HG02588 (cell line): ENCODE results near the gene TMEM272.

ENCODE experiments used
- ATAC-seq: cut with Tn5 transposase; IDR thresholded peaks from one replicate; pipeline ENCODE4 v1.9.1; 2021; ENCODE audit warnings: mild to moderate bottlenecking, moderate library complexity; ENCODE audit not compliant: unreplicated experiment

The TMEM272 gene

GRCh38 chr13:51856027-51856736 is 11.2 kb upstream of the TMEM272 start:
- no peak for ATAC-seq

DNA sequence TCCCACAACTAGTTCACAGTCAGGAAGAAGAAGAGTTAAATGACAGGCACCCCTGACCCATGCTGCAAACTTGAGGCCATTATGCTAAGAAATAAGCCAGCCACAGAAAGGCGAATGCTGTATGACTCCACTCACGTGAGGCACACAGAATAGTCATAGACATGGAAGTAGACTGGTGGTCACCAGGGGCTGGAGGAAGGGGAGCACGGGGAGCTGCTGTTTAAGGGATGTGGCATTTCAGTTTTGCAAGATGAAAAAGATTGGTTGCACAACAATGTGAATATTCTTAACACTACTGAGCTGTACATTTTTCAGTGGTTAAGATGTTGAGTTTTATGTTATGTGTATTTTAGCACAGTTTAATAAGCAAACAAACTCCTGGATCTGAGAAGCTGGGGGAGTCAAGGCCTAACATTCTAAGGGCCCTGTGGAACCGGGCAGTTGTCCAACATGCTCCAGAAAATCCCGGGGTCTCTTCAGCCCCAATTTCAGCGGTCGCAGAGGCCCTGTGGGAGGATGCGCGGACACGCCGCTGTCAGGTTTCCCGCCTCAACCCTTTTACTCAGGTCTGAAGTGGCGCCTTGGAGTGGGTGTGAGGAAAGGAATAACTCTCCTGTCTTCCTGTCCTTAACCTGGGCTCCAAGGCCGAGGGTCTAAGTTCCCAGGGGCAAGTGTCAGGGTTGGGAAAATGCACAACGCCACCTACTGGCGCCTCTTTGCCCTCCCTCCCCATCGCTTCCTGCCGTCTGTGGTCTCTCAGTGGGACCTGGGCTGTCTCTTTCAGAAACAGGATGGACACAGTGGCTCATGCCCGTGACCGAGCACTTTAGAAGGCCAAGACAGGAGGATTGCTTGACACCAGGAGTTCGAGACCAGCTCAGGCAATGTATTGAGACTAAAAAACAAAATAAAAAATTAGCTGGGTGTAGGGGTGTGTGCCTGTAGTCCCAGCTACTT is 4.4 kb upstream of the TMEM272 start:
- no peak for ATAC-seq

DNA sequence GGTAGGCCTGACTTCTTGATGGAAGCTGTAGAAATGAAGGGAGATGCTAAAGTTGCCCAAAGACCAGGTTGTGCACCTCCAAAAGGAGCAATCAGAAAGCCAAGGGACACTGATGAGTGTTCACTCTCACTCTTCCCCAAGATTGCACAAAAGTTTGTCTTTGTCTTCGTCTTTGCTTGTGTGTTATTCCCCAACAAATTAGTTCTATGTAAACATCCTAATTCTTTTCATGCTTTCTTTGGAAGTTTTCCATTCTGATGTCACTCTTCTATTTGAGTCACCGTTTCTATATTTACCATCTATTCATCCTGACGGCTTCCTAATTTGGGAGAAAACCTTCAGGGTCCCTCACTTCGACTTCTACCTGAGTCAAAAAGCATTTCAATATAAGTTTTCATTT is 3.7 kb upstream of the TMEM272 start:
- no peak for ATAC-seq

DNA sequence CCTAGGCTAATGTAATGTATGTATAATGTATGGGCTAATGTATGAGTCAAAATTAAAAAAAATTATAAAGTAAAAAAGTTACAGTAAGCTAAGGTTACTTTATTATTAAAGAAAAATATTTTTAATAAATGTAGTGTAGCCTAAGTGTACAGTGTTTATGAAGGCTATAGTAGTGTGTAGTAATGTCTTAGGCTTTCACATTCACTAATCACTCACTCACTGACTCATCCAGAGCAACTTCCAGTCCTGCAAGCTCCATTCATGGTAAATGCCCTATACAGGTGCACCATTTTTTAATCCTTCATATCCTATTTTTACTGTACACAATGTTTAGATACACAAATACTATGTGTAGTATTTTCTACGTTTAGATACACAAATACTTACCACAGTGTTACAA is 1.8 kb upstream of the TMEM272 start:
- no peak for ATAC-seq

DNA sequence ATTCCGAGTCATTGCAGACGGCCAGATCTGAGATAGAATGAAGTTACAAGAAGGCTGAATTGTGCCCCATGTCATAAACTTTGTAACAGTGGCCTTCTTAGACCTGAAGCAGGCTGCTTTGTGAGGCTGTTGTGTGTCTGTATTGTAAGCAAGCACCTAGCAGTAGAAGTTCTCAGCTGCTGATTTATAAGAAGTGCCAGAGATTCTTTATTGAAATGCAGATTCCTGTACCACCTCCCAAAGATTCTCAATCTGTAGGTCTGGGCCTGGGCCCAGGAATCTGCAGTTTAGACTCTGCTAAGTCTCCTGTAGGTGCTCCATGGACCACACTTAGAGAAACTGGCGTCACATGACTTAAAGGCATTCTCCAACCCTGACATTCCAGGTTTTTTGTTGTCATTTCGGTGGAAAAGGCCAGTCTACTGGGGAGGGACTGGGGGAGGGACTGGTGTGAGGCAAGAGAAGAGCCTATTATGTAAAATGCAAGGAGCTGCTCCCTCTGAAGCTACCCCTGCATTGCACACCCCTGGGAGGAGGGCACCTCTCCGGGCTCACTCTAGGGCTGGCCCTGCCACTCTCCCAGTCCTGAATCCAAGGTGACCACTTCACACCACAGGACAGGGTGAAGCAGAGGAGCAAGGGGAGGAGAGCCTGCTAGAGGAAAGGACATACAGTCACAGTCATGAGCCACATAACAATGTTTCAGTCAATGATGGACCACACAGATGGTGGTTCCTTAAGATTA is 769 bp upstream of the TMEM272 start:
- ATAC-seq = no peak

GRCh38 chr13:51843529-51843928 is 1.4 kb downstream of the TMEM272 start:
- no peak for ATAC-seq

DNA sequence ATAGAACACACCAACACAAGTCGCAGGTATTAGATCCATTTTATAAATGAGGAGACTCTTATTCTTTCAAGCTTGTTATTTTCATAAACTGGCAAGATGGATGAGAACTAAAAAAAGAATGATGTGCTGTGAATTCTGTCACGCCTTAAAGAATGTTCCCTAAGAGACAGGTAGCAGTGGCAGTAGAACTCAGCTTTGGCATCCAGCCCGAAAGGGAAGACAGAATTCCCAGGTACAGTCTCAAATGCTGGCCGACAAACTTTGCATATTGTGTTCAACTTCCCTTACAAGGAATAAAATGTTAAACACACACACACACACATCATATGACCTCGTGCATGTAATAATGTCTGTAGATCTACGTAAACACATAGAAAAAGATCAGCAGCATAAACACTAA is 3.2 kb downstream of the TMEM272 start:
- ATAC-seq = no peak

DNA sequence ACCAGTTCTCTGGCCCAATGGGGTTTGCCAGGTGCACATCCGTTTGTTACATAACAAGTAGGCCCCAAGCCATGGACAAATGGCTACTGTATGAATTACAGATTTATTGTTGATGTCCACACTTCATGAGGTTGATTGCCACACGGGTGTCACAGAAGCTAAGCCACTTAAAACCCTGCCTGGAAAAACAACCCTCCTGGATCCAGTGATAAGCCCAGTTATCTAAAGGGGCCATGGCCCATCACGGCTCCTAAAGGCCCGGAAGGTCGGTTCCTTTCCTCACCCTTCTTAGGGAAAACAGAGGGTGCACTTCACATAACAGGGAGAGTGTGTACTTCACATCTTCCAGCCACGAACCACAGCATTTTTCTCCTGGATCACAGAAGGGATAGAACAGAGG is 4.1 kb downstream of the TMEM272 start:
- no peak for ATAC-seq

GRCh38 chr13:51839711-51840540 is 5.1 kb downstream of the TMEM272 start:
- ATAC-seq = no peak

DNA sequence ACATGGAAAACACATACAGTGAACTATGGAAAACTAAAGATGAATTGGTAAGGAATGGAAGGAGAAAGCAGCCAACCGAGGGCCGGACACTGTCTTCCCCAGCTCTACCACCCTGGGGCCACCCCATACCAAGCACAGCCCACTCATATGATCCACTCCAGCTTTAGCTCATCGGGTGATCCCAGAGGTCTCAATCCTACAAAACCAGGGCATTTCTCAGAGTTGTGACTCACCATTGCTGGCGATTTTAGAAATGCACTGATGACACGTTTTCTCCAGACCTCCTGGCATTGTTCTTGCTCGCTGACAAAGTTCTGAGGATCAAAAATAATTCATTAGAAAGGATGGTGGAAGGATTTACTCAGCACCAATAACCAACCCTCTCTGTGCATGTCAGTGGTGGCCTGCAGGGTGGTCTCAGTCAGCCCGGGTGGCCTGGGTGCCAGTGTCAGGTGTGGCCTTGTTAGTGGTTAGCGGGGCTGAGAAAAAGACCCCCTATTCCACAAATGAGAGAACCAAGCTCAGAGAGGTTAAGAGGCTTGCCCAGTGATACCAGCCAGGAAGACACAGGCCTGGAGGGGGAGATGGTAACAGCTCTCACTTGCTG is 6.6 kb downstream of the TMEM272 start:
- no peak for ATAC-seq

- no peak for ATAC-seq
Observed at GRCh38 chr13:51837016-51837415, 8.0 kb downstream of the TMEM272 start.

- no peak for ATAC-seq
Observed at GRCh38 chr13:51834581-51835171, 10.3 kb downstream of the TMEM272 start.

GRCh38 chr13:51833980-51834379 is 11.0 kb downstream of the TMEM272 start:
- ATAC-seq = no peak

DNA sequence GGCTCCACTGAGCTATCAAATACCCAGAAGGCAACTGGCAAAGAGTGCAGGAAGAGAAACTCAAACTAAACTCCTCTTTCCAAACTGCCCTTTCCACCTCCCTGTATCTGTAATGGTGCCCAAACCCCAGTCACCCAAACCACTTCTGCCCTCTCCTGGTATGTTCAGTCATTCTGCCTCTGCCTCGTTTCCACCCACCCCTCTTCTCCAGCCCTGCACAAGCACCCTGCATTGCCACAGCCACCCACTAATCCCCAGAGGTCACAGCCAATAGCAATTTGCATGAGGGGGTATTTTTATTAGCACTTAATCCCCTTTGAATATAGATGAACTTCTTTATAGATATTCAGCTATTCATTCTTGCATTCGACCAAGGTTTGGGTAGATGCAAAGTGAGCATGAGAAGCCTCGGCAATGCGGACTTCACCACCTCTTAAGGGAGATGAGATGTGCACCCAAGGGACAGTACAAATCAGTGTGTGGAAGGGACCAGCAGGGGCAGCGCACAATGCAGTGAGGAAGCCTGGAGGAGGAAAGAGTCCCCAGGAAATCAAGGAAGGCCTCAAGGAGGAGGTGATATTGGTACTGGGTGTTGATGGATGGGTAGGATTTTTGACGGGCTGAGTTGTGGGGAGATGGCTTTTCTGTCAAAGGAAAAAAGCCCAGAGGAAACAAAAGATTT is 12.4 kb downstream of the TMEM272 start:
- peak; percentile 73 for ATAC-seq

- ATAC-seq = no peak
Observed at GRCh38 chr13:51831519-51831918, 13.5 kb downstream of the TMEM272 start.

GRCh38 chr13:51829568-51829899 is 15.4 kb downstream of the TMEM272 start:
- no peak for ATAC-seq

DNA sequence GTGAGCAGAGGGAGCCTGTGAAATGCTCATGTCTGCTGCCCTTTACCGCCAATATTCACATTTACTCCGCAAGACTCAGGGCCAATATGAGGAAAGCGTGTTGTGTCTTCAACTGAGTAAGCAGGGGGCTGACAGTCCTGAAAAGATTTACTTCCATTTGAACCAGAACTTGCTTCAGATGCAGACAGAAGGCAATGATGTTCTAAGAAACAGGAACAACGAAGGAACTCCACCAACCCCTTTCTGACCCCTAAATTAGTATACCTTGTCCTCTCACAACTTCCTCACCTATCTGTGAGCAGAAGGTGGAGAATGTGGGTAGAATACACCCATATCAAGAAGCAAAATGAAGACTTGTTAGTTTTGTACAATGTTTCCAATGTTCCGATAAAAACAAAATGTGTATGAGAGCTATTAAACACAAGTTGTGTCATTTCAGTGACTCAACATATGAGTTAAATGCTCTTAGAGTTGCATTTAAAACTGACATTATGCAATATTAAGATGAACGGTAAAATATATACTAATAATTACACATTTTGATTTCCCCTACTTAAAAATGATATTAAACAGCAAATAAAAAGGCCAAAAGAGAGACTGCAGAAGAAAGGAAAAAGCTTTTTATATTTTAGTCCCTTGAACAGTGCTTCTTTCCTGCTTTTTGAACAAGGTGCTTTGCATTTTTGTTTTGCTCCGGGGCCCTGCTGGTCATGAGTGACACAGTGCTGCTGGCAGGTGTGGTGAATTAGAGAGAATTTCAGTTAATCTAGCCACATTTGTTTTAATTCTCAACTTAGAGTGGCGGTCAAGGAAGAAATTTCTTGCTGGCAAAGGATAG is 16.0 kb downstream of the TMEM272 start:
- ATAC-seq = no peak

DNA sequence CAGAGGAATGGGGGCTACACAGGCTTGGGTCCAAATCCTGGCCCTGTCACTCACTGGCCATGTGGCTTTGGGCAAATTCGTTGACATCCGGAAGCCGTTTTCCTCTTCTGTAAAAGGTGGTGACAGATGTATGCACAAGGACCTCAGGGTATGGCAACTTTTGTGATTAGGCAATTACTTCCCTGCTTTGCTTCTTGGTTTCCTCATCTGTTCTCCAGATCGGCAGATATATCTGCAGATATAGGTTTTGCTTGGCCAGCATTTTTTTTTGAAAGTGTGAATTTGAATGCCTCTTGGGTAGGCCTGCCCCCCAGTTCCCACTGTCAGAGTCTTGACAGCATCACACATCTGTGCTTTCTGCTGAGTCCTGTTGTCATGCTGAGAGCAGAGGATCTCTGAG is 17.7 kb downstream of the TMEM272 start:
- ATAC-seq = no peak
